ENCODE data around the gene PON1.

The PON1 gene

GRCh38 chr7:95324431-95324830 is at the start of gene PON1:
Gene PON1 (minus strand): TSS chr7:95324532. CDS start chr7:95324475, 57 bp downstream.
- DNase-seq = peak in 1 of 2 donors; percentile 58

GRCh38 chr7:95373323-95373722 is 49.0 kb upstream of the PON1 start:
- DNase-seq = no peak

- no peak for DNase-seq
Measured at GRCh38 chr7:95368235-95368634, 43.9 kb upstream of the PON1 start.

- DNase-seq = no peak
Measured at GRCh38 chr7:95367606-95368005, 43.3 kb upstream of the PON1 start.

- no peak for DNase-seq
Measured at GRCh38 chr7:95365151-95365550, 40.8 kb upstream of the PON1 start.

- DNase-seq = no peak
Measured at GRCh38 chr7:95357623-95358022, 33.3 kb upstream of the PON1 start.

- DNase-seq = no peak
Measured at GRCh38 chr7:95342642-95343307, 18.4 kb upstream of the PON1 start.

GRCh38 chr7:95342029-95342428 is 17.7 kb upstream of the PON1 start:
- no peak for DNase-seq

GRCh38 chr7:95340491-95340890 is 16.2 kb upstream of the PON1 start:
- no peak for DNase-seq

- no peak for DNase-seq
Measured at GRCh38 chr7:95338832-95339231, 14.5 kb upstream of the PON1 start.

GRCh38 chr7:95335093-95335492 is 10.8 kb upstream of the PON1 start:
- no peak for DNase-seq

- DNase-seq = no peak
Measured at GRCh38 chr7:95334447-95334846, 10.1 kb upstream of the PON1 start.

GRCh38 chr7:95330961-95331337 is 6.6 kb upstream of the PON1 start:
- peak in 1 of 2 donors; percentile 6 for DNase-seq

GRCh38 chr7:95330204-95330960 is 6.0 kb upstream of the PON1 start:
- peak in 1 of 2 donors; percentile 43 for DNase-seq

- DNase-seq = no peak
Measured at GRCh38 chr7:95327356-95327755, 3.0 kb upstream of the PON1 start.

- DNase-seq = no peak
Measured at GRCh38 chr7:95323410-95324129, 762 bp downstream of the PON1 start.

GRCh38 chr7:95322854-95323253 is 1.5 kb downstream of the PON1 start:
- DNase-seq = no peak

GRCh38 chr7:95322396-95322795 is 1.9 kb downstream of the PON1 start:
- no peak for DNase-seq

- no peak for DNase-seq
Measured at GRCh38 chr7:95321720-95322119, 2.6 kb downstream of the PON1 start.

- DNase-seq = no peak
Measured at GRCh38 chr7:95320651-95321050, 3.7 kb downstream of the PON1 start.

GRCh38 chr7:95319570-95319969 is 4.8 kb downstream of the PON1 start:
- no peak for DNase-seq

GRCh38 chr7:95318501-95319100 is 5.7 kb downstream of the PON1 start:
- DNase-seq = no peak

- no peak for DNase-seq
Measured at GRCh38 chr7:95317966-95318365, 6.4 kb downstream of the PON1 start.

Measured in CD4-positive, alpha-beta T cell treated with Interleukin-1 beta for 1 hour (primary cell).